Ramos (cell line): Measurements from ENCODE around the gene RPS6KA1.
"Not testable (repeated sequence)": the region's sequence is repeated elsewhere in the genome, so short reads cannot be mapped to it uniquely, and the experiment has no call there.

Source experiments
- in situ Hi-C: fragments of 300-500 bp; cut with MboI; formaldehyde crosslinking; loops from one replicate; pipeline ENCODE4 v1.14.3; 2022; ENCODE audit warnings: low sequenced_read_pairs; ENCODE audit not compliant: unreplicated experiment

The RPS6KA1 gene

DNA sequence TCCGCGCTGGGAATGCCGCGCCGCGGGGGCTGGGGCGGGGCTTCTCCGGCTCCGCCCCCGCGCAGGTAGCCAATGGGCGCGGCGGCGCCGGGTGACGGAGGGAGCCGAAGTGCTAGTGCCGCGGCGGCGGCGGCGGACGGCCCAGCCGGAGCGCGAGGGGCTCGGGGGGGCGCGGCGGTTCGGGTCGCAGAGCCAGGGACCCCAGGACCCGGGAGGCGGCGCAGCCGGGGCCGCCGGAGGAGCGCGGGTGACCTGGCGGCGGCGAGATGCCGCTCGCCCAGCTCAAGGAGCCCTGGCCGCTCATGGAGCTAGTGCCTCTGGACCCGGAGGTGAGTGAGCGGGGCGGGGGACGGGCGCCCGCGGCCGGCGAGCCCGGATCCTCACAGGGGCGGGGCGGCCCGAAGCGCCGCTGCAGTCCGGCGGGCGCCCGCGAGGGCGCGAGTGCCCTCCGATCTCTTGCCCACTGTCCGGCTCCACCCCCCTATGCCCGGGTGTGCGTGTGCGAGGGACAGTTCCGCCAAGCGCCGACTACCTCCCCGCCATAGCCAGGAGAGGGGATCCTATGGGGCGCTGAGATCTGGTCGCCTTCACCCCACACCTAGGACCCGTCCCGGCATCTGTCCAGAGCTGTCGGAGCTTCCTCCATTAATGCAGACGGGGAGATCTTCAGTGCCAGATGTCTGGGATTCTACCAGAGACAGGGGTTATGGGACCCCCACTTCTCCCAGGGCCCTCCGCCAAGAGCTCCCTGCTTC is at the start of gene RPS6KA1:
RPS6KA1 (plus strand) TSS at position 107 of the 755 bp plus-strand sequence; CDS start at position 267, 160 bp downstream.
- in situ Hi-C loops: no loop called here

DNA sequence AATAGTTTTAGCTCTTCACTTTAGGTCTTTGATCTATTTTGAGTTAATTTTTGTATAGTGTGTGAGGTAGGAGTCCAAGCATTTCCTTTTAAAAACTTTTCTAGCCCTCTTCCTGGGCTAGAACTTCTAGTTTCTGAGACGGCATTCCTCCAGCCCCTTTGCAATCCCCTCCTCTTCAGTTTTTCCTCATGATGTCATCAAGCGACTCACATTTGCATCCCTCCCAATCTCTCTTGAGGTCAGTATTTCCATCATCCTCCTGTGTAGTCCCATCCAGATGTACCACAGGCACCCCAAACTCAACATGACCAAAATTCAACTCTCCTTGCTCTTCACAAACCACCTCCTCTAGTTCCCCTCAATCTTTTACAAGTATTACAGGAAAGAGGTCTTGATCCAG is 46.6 kb upstream of the RPS6KA1 start:
- in situ Hi-C loops: no loop called here

DNA sequence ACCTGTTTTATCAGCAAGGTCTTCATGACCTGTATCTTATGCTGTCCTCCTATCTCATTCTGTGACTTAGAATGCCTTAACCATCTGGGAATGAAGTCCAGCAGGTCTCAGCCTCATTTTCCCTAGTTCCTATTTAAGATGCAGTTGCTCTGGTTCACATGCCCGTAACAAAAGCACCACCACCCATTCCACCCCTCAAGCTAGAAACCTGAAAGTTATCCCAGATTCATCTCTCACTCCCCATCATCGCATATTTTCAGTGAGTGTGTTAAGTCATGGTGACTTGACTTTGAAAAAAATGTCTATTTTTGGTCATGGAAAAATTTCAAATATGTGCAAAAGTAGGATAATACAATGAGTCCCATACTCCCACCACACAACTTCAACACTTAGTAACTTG is 45.6 kb upstream of the RPS6KA1 start:
- in situ Hi-C loops: no loop called here

DNA sequence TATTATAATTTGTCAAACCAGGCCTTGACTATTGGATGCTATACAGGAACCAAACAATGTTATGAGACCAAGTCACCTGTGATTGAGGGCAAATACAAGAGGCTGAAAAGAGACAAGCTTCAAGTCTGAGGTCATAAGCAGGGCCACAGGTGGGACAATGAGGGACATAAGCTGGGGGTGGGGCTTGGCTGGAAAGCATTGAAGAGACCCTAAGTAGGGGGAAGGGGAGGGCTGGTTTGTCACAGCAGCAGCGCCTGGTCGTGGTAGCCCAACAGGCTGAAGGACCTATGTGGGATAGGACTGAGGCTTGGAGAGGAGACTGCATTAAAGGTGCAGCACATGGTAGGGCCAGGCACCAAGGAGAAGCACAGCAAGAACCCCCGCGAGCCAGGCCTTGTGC is 39.4 kb upstream of the RPS6KA1 start:
- in situ Hi-C loops: no loop called here

DNA sequence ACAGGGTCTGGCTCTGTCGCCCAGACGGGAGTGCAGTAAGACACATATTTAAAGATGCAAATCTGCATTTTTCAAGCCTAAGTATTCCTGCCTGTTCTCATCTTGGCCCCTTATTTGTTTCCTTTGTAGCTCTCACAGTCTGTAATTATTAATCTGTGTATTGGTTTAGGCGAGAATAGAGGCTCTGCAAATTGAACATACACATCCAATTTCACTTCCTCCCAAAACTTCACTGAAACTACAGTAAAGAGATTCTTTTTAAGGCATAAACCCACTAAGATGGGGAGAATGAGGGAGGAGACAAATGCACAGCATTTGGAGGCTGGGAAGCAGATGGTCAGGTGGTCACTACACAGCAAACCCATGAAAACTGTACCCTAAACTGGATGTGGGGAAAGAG is 36.3 kb upstream of the RPS6KA1 start:
- in situ Hi-C loops: no loop called here

DNA sequence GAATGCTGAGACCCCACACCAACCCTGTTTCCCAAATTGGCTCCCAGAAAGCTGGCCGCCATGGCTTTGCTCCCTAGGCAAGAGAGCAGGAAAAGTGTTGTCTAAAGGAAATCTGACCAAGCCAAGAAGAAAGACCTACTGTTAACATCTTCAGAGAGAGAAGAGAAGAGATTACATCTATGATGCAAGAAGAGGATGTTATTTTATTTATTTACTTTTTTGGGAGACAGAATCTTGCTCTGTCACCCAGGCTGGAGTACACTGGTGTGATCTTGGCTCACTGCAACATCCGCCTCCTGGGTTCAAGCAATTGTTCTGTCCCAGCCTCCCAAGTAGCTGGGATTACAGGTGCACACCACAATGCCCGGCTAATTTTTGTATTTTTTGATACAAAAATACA is 35.6 kb upstream of the RPS6KA1 start:
- in situ Hi-C loops: no loop called here

DNA sequence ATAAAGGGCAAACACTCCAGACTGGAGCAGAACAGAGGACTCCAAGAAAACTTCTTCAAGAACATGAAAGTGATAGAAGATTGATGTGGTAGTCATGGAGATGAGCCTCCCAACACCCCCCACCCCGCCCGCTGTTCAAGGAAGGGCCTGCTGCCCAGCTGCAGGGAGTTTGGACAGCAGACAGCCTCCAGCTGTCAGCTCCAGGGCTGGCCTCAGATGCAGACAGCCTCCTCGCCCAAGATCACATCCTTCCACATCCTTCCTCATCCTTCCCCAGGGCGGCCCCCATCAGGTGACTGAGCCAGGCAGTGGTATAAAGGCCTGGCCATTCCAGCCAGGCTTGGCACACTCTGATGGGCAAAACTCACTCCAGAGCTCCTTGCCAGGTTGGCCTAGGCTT is 32.7 kb upstream of the RPS6KA1 start:
- in situ Hi-C loops: no loop called here

DNA sequence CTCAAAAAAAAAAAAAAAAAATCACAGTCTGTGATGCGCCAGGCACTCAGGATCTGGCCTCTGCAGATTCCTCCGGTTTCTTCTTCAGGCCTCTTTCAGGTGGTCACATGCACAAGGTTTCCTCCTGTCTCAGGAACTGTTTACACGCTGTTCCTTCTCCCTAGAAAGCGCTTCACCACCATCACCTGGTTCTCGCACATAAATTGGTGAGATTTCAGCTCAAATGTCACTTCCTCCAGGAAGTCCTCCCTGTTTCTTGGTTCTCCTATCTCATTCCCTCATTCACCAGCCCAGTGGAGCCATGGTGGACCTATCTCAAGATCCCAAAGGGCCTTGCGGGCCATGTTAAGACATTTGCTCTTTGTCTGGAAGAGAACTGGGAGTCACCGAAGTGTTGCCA is 30.7 kb upstream of the RPS6KA1 start:
- in situ Hi-C loops: no loop called here

DNA sequence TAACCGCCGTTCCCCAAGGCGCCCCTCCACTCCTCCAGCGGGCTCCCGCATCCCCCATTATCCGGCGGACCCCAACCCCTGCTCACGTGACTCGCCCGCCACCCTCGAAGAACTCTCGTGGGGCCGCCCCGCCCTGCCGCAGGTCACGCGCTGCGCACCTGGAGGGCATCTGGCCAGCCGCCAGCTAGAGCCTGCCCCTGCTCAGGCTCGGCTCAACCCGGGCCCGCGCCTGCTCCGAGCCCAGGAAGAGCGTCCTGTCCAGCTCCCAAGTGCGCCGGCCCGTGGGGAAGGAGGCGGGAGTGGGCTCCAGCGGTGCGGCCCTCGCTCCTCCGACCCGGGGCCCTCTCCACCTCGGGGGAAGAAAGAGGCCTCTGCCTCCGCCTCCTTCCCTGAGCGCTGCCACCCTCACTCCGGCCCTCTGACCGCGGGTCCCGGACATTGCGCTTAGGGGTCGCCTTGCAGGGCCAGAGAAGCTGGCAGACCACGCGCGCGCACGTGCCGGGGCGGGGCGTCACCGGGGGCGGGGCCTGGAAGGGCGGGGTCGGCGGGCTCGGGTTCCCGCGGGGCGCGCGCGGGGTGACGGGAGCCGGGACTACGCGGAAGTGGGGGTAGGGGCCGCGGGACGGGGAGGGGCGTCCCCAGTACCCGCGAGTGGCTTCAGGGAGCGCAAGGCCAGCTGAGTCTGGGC is 28.9 kb upstream of the RPS6KA1 start:
- in situ Hi-C loops: no loop called here

DNA sequence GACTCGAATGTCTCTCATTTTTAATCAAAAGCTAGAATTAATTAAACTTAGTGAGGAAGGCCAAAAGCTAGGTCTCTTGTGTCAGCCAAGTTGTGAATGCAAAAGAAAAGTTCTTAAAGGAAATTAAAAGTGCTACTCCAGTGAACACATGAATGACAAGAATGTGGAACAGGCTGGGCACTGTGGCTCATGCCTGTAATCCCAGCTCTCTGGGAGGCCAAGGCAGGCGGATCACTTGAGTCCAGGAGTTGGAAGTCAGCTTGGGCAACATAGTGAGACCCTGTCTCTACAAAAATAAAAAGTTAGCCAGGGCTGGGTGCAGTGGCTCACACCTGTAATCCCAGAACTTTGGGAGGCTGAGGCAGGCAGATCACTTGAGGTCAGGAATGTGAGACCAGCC is 18.9 kb upstream of the RPS6KA1 start:
- in situ Hi-C loops: not testable (repeated sequence)

DNA sequence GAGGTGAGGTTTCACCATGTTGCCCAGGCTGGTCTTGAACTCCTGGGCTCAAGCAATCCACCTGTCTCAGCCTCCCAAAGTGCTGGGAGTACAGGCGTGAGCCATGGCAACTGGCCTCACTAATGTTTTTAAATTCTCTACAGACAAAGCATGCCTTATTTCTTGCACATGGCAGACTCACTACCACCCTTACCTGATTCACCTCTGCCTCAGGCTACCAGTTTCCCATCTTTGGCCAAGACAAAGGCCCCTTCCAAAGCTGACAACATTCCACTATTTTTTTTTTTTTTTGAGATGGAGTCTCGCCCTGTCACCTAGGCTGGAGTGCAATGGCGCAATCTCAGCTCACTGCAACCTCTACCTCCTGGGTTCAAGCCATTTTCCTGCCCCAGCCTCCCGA is 13.7 kb upstream of the RPS6KA1 start:
- in situ Hi-C loops: not testable (repeated sequence)

DNA sequence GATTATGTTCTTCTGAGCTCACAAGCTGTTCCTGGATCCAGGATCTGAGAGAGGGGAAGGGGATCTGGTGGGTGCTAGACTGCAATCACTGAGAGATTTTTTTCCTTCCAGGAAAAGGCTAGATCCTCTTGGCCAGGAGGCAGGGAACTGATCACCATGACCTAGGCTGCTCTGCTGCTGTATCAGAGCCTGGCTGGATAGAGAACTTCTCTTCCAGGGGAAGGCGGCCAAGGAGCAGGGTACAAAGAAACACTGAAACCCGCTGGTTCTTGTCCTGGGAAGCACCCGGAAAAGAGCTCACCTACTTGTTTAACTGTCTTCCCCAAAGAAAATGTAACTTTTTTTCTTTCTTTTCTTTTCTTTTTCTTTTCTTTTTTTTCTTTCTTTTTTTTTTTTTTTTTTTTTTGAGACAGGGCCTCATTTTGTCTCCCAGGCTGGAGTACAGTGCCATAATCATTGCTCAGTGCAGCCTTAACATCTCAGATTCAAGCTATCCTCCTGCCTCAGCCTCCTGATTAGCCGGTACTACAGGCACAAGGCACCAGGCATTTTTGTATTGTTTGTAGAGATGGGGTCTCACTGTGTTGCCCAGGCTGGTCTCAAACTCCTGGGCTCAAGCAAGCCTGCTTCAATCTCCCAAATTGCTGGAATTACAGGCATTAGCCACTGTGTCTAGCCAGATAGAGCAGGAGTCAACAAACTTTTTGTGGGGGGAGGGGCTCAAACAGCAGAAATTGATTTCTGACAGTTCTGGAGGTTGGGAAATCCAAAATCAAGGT is 12.4 kb upstream of the RPS6KA1 start:
- in situ Hi-C loops: no loop called here

DNA sequence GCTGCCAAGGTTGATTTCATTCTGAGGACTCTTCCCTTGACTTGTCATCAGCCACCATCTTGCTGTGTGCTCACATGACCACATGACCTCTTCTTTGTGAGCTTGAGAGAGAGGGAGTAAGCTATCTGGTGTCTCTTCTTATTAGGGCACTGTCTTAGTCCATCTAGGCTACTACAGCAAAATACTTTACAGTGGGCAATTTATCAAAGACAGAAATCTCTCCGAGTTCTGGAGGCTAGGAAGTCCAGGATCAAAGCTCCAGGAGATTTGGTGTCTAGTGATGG is 11.9 kb upstream of the RPS6KA1 start:
- in situ Hi-C loops: no loop called here

DNA sequence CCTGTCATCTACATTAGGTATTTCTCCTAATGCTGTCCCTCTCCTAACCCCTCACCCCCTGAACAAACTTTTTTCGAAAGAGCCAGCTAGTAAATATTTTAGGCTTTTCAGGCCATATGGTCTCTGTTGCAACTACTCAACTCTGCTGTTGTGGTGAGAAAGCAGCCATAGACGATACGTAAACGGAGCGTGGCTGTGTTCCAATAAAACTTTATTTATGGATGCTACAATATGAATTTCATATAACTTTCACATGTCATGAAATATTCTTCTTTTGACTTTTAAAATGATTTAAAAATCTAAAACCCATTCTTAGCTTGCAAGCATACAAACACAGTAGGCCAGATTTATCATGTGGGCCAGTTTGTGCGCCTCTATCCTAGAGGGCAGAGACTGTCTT is 11.2 kb upstream of the RPS6KA1 start:
- in situ Hi-C loops: no loop called here

DNA sequence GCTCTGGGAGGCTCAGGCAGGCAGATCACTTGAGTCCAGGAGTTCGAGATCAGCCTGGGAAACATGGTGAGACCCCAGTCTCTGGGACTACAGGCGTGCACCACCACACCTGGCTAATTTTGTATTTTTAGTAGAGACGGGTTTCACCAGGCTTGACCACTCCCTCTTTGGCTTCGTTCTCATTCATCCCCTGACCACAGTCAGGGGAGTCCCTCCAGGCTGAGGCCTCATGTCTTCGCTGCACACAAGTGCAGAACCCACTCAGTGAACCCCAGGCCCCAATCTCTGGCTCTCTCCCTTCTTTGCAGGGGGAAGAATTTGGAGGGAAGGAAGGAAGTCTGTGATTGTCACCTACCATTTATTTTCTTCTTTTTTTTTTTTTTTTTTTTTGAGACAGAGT is 9.2 kb upstream of the RPS6KA1 start:
- in situ Hi-C loops: no loop called here

DNA sequence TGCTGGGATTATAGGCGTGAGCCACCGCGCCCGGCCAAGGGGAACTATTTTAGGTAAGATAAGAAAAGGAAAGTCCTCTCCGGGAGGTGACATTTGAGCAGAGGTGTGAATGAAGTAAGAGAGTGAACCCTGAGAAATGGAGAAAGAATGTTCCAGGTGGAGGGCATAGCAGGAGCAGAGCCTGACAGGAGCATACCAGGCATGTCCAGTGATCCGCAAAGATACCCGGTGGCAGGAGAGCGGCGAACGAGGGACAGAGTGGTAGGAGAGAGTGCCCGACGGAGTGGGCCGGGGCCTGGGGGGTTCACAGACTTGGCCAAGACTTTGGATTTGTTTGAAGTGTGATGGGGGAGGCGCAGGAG is 7.9 kb upstream of the RPS6KA1 start:
- in situ Hi-C loops: no loop called here

DNA sequence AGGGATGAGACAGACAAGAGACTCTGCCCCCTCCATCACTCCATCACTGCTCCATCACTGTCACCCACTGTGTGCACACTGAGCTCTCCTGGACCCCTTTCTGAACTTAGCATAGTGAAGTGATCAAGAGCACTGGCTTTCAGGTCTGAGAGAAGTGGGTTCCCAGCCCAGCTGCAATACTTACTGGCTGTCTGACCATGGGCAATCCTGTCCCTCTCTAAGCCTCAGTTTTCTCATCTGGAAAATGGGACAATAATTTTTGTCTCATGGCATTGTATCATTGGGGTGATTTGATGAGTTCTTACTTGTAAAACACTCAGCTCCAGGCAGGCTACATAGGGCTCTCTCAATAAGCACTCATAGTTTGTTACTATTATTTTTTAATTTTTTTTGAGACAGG is 7.5 kb upstream of the RPS6KA1 start:
- in situ Hi-C loops: no loop called here

DNA sequence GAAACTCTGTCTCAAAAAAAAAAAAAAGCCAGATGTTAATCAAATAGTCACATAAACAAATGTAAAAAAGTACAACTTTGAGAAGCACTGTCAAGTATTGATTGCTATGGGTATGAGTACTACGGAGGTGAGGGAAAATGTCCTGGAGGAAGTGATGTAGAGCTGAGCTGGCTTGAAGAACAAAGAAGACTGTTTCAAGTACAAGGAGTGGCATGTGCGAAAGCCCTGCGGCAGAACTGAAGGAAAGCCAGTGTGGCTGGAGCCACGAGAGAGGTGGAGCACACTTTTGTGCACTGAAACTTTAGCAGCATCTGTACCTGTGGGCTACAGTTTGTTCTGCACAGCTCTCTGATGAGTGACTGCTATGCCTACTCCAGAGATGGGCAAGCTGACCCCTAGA is 5.4 kb upstream of the RPS6KA1 start:
- in situ Hi-C loops: no loop called here

DNA sequence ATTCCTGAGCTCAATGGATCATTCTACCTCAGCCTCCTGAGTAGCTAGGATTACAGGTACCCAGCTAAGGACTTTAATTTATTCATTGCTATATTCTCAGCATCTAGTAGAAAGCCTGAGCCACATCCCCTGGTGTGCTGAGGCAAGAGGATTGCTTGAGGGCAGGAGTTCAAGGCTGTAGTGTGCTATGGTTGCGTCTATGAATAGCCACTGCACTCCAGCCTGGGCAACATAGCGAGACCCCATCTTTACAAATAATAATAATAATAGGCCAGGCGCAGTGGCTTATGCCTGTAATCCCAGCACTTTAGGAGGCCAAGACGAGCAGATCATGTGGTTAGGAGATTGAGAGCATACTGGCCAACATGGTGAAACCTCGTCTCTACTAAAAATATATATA is 3.3 kb upstream of the RPS6KA1 start:
- in situ Hi-C loops: no loop called here

DNA sequence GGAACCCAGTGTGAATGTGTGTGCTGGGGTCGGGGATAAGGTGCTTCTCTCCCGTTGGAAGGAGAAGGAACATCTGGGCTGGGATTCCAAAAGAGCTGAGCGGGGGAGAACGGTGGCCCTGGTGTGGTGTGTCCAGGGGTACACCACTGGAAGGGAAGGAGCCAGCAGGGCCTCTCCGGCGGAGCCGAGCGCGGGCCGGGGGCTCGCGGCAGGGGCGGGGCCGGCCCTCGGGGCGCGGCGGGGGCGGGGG is 231 bp upstream of the RPS6KA1 start:
- in situ Hi-C loops: no loop called here

DNA sequence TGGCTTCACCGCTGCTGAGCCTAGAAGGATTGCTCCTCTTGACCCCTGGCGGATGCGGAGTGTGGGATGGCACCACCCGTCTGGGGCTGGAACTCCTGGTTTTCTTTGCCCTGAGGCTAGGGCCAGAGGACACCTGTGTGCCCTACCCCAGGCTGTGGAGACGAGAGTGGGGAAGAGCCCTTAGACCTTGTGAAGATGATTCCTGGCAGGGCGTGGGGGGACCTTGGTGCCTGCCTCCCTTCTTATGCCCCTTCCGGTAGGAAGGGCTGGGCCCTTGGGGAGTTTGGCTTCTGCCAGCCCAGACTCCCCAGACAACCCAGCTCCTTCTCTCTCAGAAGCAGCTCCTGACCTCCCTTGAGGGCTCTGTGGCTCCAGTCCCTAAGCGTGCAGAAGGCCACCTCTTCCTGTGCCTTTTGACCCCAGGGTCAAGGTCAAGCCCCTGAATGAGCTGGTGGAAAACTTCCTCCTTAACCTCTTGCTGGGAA is 891 bp downstream of the RPS6KA1 start:
- in situ Hi-C loops: no loop called here
